ENCODE measurements around the gene MAT1A.
"Not testable (repeated sequence)": the region's sequence is repeated elsewhere in the genome, so short reads cannot be mapped to it uniquely, and the experiment has no call there.

MAT1A gene

GRCh38 chr10:80289451-80290287, at the start of gene MAT1A:
Gene MAT1A, minus strand, starts transcription at chr10:80289658. Its CDS starts 235 bp downstream, at chr10:80289423.
- DNase-seq (ENCODE audit: low spot score): peak; percentile 30

- no peak for DNase-seq (ENCODE audit: low spot score)
Observed at GRCh38 chr10:80333983-80334382, 44.5 kb upstream of the MAT1A start.

GRCh38 chr10:80324891-80325364, 35.5 kb upstream of the MAT1A start:
- no peak for DNase-seq (ENCODE audit: low spot score)

- DNase-seq (ENCODE audit: low spot score): no peak
Observed at GRCh38 chr10:80324086-80324485, 34.6 kb upstream of the MAT1A start.

- DNase-seq (ENCODE audit: low spot score): no peak
Observed at GRCh38 chr10:80323311-80323710, 33.9 kb upstream of the MAT1A start.

GRCh38 chr10:80322711-80323110, 33.3 kb upstream of the MAT1A start:
- no peak for DNase-seq (ENCODE audit: low spot score)

GRCh38 chr10:80322158-80322557, 32.7 kb upstream of the MAT1A start:
- DNase-seq (ENCODE audit: low spot score): no peak

GRCh38 chr10:80321183-80321582, 31.7 kb upstream of the MAT1A start:
- no peak for DNase-seq (ENCODE audit: low spot score)

- DNase-seq (ENCODE audit: low spot score): peak; percentile 56
Observed at GRCh38 chr10:80320377-80320776, 30.9 kb upstream of the MAT1A start.

GRCh38 chr10:80319725-80320290, 30.4 kb upstream of the MAT1A start:
- DNase-seq (ENCODE audit: low spot score): peak; percentile 30

GRCh38 chr10:80319318-80319717, 29.9 kb upstream of the MAT1A start:
- no peak for DNase-seq (ENCODE audit: low spot score)

GRCh38 chr10:80318742-80319141, 29.3 kb upstream of the MAT1A start:
- no peak for DNase-seq (ENCODE audit: low spot score)

GRCh38 chr10:80315391-80315790, 25.9 kb upstream of the MAT1A start:
- no peak for DNase-seq (ENCODE audit: low spot score)

GRCh38 chr10:80313523-80313922, 24.1 kb upstream of the MAT1A start:
- DNase-seq (ENCODE audit: low spot score): no peak

GRCh38 chr10:80305989-80306388, 16.5 kb upstream of the MAT1A start:
- not testable (repeated sequence) for DNase-seq (ENCODE audit: low spot score)

- DNase-seq (ENCODE audit: low spot score): no peak
Observed at GRCh38 chr10:80296942-80297341, 7.5 kb upstream of the MAT1A start.

- no peak for DNase-seq (ENCODE audit: low spot score)
Observed at GRCh38 chr10:80292607-80293239, 3.3 kb upstream of the MAT1A start.

GRCh38 chr10:80290474-80291220, 1.2 kb upstream of the MAT1A start:
- DNase-seq (ENCODE audit: low spot score): no peak

- no peak for DNase-seq (ENCODE audit: low spot score)
Observed at GRCh38 chr10:80288849-80289248, 609 bp downstream of the MAT1A start.

- no peak for DNase-seq (ENCODE audit: low spot score)
Observed at GRCh38 chr10:80284522-80284921, 4.9 kb downstream of the MAT1A start.

- no peak for DNase-seq (ENCODE audit: low spot score)
Observed at GRCh38 chr10:80283536-80284199, 5.8 kb downstream of the MAT1A start.

- DNase-seq (ENCODE audit: low spot score): no peak
Observed at GRCh38 chr10:80283119-80283518, 6.3 kb downstream of the MAT1A start.

Measured in HuH-7 (cell line).